Astrocyte (in vitro differentiated cells and primary cell): ENCODE results near the gene QPCT. TPM values are rescaled to one million over a fixed set of nuclear protein-coding genes. Genes with fewer than 3 reads are reported as not detected.

Source experiments
- DNase-seq: peaks from one replicate; pipeline ENCODE4 v3.0.0-alpha.2; 2010; ENCODE audit warnings: low read depth
- FAIRE-seq: peaks from 2 replicates; lab custom pipeline; 2011; peaks lifted over from hg19 to GRCh38; lab: Jason Lieb, UNC
- H2AFZ ChIP-seq: 2 replicates; pipeline ENCODE4 v1.6.0; 2012; ENCODE audit warnings: low read depth, low read length, inconsistent platforms
- H3K27ac ChIP-seq: 2 replicates; pipeline ENCODE4 v1.5.1; 2011; ENCODE audit warnings: low read depth, low read length, inconsistent platforms
- H3K27me3 ChIP-seq: 2 replicates; pipeline ENCODE4 v1.6.0; 2011; ENCODE audit warnings: low read length, inconsistent platforms; ENCODE audit not compliant: insufficient read depth
- H3K36me3 ChIP-seq: 2 replicates; pipeline ENCODE4 v1.5.1; 2011; ENCODE audit warnings: low read length, inconsistent platforms; ENCODE audit not compliant: insufficient read depth
- H3K4me1 ChIP-seq: 2 replicates; pipeline ENCODE4 v1.5.1; 2011; ENCODE audit warnings: low read length, inconsistent platforms; ENCODE audit not compliant: insufficient read depth
- H3K4me2 ChIP-seq: 2 replicates; pipeline ENCODE4 v1.6.0; 2012; ENCODE audit warnings: low read length, inconsistent platforms
- H3K4me3 ChIP-seq: 2 replicates; pipeline ENCODE4 v1.5.1; 2011; ENCODE audit warnings: low read depth, mild to moderate bottlenecking, low read length, inconsistent platforms; ENCODE audit not compliant: insufficient read depth
- H3K79me2 ChIP-seq: 2 replicates; pipeline ENCODE4 v1.6.0; 2012; ENCODE audit warnings: mild to moderate bottlenecking, low read length, inconsistent platforms; ENCODE audit not compliant: insufficient read depth
- H3K9ac ChIP-seq: 2 replicates; pipeline ENCODE4 v1.6.0; 2012; ENCODE audit warnings: mild to moderate bottlenecking, low read length, inconsistent platforms
- H3K9me3 ChIP-seq: 2 replicates; pipeline ENCODE4 v1.5.1; 2012; ENCODE audit warnings: low read depth, mild to moderate bottlenecking, low read length, inconsistent platforms; ENCODE audit not compliant: insufficient read depth
- H4K20me1 ChIP-seq: 2 replicates; pipeline ENCODE4 v1.6.0; 2012; ENCODE audit warnings: low read length, inconsistent platforms; ENCODE audit not compliant: insufficient read depth
- H3K27ac Mint-ChIP-seq: one replicate; pipeline ENCODE4 v1.8.0; 2021; ENCODE audit warnings: mild to moderate bottlenecking, mixed read lengths; ENCODE audit not compliant: unreplicated experiment
- H3K27me3 Mint-ChIP-seq: one replicate; pipeline ENCODE4 v1.8.0; 2021; ENCODE audit warnings: low read depth, mixed read lengths; ENCODE audit not compliant: unreplicated experiment
- H3K36me3 Mint-ChIP-seq: one replicate; pipeline ENCODE4 v1.8.0; 2021; ENCODE audit warnings: low read depth, mixed read lengths; ENCODE audit not compliant: unreplicated experiment
- H3K4me1 Mint-ChIP-seq: one replicate; pipeline ENCODE4 v1.8.0; 2021; ENCODE audit warnings: low read depth, mixed read lengths; ENCODE audit not compliant: unreplicated experiment
- H3K4me3 Mint-ChIP-seq: one replicate; pipeline ENCODE4 v1.8.0; 2021; ENCODE audit warnings: mild to moderate bottlenecking, moderate library complexity, mixed read lengths; ENCODE audit not compliant: unreplicated experiment
- H3K9me3 Mint-ChIP-seq: one replicate; pipeline ENCODE4 v1.8.0; 2021; ENCODE audit warnings: mild to moderate bottlenecking, mixed read lengths; ENCODE audit not compliant: unreplicated experiment
- EZH2 ChIP-seq: IDR thresholded peaks from 2 replicates; pipeline ENCODE4 v1.6.1; 2012; ENCODE audit warnings: mild to moderate bottlenecking, low read length, inconsistent platforms; ENCODE audit not compliant: insufficient read depth
- total RNA-seq: library from RNA; stranded (reverse); gene quantifications from 2 replicates; pipeline ENCODE4 v1.2.1, GENCODE V29; 2021
- TF ChIP-seq, protein P1 (sequence below): IDR thresholded peaks from 2 replicates; pipeline ENCODE4 v1.5.1; 2011; ENCODE audit warnings: low read depth, mild to moderate bottlenecking, inconsistent platforms, low read length, moderate library complexity; ENCODE audit not compliant: insufficient read depth

Gene QPCT
- total RNA-seq, 1 donor from 2014 or later = 23.1 TPM

DNA sequence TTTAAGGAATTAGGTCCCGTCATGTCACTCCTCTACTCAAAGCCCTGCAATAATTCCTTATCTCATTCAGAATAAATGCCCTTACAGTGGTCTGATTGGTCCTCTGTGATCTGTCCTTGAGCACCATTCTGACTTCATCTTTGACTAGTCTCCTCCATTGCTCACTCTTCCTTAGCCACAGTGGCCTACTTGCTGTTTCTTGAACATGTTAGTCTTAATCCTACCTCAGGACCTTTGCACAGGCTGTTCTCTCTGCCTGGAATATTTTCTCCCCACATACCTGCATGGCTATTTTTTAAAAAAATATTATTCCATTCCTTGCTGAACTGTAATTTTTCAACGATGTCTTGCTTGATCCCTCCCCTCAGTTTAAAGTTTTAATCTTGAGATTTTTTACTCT is 48.0 kb downstream of the QPCT start:
- no peaks in the 10 kb centered on the region for H3K36me3 ChIP-seq
- Mint-ChIP-seq H3K9me3 (no peaks in the 10 kb centered on the region), H3K27ac (no peak overlapping the region), H3K36me3 (no peaks in the 10 kb centered on the region), H3K4me3 (no peak overlapping the region), H3K27me3 (no peaks in the 10 kb centered on the region), H3K4me1 (peaks cover 2% of the 10 kb centered on the region)
- no peak overlapping the region for H3K9ac ChIP-seq
- H4K20me1 ChIP-seq = no peaks in the 10 kb centered on the region
- TF ChIP-seq EZH2 = no peak
- H3K4me2 ChIP-seq = no peak overlapping the region
- no peaks in the 10 kb centered on the region for H3K79me2 ChIP-seq
- no peaks in the 10 kb centered on the region for H3K27me3 ChIP-seq
- no peak overlapping the region for H2AFZ ChIP-seq
- peaks cover 25% of the 10 kb centered on the region for H3K4me1 ChIP-seq
- DNase-seq (no peak), FAIRE-seq (no peak)
- H3K27ac ChIP-seq = no peak overlapping the region
- H3K9me3 ChIP-seq = no peaks in the 10 kb centered on the region
- no peak overlapping the region for H3K4me3 ChIP-seq

DNA sequence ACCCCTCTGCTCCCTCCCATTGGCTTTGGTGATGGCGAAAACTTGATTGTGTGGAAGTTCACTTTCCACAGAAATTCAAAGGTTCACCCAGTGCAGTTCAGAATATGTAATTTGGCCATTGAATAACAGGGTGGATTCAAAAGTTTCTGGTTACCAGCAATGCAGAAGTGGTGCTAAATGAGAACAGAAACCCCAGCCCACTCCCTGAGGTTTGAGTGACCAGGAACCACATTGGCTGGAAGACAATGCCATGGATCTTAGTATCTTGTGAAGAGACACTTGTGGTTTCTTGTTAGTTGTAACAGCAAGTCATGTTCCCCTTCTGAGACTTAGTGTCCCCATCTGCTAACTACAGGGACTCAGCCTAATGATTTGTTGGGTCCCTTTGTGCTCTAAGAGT is 49.8 kb downstream of the QPCT start:
- Mint-ChIP-seq H3K4me1 (peaks cover 2% of the 10 kb centered on the region), H3K9me3 (no peaks in the 10 kb centered on the region), H3K27ac (no peak overlapping the region), H3K4me3 (no peak overlapping the region), H3K27me3 (no peaks in the 10 kb centered on the region), H3K36me3 (no peaks in the 10 kb centered on the region)
- TF ChIP-seq, protein P1, sequence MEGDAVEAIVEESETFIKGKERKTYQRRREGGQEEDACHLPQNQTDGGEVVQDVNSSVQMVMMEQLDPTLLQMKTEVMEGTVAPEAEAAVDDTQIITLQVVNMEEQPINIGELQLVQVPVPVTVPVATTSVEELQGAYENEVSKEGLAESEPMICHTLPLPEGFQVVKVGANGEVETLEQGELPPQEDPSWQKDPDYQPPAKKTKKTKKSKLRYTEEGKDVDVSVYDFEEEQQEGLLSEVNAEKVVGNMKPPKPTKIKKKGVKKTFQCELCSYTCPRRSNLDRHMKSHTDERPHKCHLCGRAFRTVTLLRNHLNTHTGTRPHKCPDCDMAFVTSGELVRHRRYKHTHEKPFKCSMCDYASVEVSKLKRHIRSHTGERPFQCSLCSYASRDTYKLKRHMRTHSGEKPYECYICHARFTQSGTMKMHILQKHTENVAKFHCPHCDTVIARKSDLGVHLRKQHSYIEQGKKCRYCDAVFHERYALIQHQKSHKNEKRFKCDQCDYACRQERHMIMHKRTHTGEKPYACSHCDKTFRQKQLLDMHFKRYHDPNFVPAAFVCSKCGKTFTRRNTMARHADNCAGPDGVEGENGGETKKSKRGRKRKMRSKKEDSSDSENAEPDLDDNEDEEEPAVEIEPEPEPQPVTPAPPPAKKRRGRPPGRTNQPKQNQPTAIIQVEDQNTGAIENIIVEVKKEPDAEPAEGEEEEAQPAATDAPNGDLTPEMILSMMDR = no peak
- TF ChIP-seq EZH2 = no peak
- no peak for FAIRE-seq
- H3K4me3 ChIP-seq = no peak overlapping the region
- no peaks in the 10 kb centered on the region for H3K79me2 ChIP-seq
- H3K9ac ChIP-seq = no peak overlapping the region
- no peak for DNase-seq
- H3K27me3 ChIP-seq = no peaks in the 10 kb centered on the region
- no peaks in the 10 kb centered on the region for H3K9me3 ChIP-seq
- H3K4me2 ChIP-seq = no peak overlapping the region
- no peak overlapping the region for H2AFZ ChIP-seq
- no peak overlapping the region for H3K27ac ChIP-seq
- H3K4me1 ChIP-seq = peaks cover 20% of the 10 kb centered on the region
- H4K20me1 ChIP-seq = no peaks in the 10 kb centered on the region
- no peaks in the 10 kb centered on the region for H3K36me3 ChIP-seq

DNA sequence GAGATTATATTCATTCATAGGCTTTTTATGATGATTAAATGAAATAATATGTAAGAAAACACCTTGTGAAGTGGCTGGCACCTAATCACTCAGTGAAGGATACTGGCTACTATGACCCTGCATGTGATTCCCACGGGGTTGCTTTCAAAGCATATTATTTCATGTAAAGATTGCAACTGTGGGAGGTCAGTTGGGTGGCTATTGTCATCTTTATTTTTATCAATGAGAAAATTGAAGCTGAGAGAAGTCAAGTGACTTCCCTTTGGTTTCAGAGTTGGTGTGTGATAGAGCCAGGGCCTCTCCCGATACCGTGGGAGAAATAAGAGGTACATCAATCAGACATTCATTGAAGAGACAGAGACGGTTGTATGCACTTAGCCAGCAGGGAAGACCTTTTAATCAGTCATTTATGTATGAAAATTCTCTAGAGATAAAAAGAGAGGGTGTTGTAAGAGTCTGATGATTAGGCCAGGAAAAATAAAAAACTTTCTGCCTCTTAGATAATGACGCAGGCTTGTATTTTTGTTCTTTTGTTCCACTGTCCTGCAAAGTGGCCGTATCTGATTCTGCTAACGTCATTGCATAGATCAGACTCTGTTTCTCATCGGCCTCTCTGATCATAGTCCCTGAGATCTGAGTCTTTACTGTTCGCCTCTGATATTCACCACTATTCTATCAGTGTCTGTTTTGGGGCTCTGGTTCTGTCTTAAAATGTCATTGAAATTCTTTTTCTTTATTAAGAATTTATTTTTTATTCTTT is 50.5 kb downstream of the QPCT start:
- Histone ChIP-seq H3K27ac (no peak overlapping the region), H2AFZ (no peak overlapping the region), H3K4me1 (peaks cover 13% of the 10 kb centered on the region), H3K9ac (no peak overlapping the region), H3K4me2 (no peak overlapping the region), H3K27me3 (no peaks in the 10 kb centered on the region), H3K79me2 (no peaks in the 10 kb centered on the region), H3K36me3 (no peaks in the 10 kb centered on the region), H3K4me3 (no peak overlapping the region), H4K20me1 (no peaks in the 10 kb centered on the region), H3K9me3 (no peaks in the 10 kb centered on the region)
- no peaks in the 10 kb centered on the region for H3K9me3 Mint-ChIP-seq
- TF ChIP-seq, protein P1 = no peak
- no peak for TF ChIP-seq EZH2
- H3K27me3 Mint-ChIP-seq = no peaks in the 10 kb centered on the region
- H3K4me1 Mint-ChIP-seq = peaks cover 2% of the 10 kb centered on the region
- FAIRE-seq (no peak), DNase-seq (no peak)
- H3K4me3 Mint-ChIP-seq = no peak overlapping the region
- H3K27ac Mint-ChIP-seq = no peak overlapping the region
- no peaks in the 10 kb centered on the region for H3K36me3 Mint-ChIP-seq
